NCI-H2196 treated with DMSO at 0.1 percent for 48 hours (cell line): ENCODE data around the gene HES5.

Experiments used
- DNase-seq: peaks from one replicate; lab custom pipeline; 2025; ENCODE audit not compliant: unreplicated experiment; lab: John Stamatoyannopoulos, UW

The HES5 gene

DNA sequence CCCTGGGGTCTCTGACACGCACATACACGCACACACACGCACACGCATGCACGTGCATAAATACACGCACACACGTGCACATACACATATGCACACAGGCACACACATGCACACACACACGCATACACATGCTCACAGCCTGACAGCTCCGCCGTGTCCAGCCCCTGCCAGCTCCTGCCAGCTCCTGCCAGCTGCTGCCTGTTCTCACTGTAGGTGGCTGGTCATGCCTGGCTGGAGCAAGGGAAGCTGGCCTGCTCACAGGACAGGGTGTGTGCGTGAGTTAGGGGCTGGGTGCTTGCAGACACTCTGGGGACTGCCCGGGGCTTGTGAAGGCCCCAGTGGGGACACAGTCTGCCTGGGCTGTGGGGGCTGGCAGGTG is 49.1 kb downstream of the HES5 start:
- peak; percentile 11 for DNase-seq

DNA sequence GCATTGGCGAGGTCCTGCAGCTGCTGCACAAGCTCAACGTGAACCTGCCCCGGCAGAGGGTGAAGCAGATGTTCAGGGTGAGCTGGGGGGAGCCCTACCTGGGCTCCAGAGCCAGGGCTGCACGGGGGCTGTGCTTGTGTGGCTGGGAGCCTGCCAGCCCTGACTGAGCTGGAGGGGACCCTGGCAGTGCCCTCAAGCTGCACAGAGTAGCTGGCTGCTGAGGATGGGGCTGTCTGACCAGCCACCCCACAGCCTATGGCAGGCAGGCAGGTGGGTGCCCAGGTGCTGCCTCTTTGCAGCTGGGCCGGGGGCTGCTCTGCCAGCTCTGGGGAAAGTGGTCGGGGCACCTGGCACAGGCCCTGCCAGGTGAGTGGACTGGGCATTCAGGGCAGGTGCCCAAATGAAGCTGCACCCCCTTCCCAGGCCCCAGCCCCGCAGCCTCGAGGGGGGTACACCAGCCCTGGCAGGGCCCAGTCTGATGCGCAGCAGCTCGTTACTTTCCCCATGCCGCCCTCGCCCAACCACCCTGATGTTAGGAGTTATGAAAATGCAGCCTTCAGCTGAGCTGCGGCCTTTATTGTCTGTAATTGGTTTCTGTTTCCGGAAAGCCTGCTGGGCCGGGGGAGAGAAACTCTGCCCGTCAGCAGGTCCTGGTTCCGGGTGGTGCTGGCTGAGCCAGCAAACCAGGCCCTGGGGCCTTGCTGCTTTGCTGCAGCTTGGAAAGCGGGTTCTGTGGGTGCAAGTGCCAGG is 49.7 kb downstream of the HES5 start:
- DNase-seq = no peak

DNA sequence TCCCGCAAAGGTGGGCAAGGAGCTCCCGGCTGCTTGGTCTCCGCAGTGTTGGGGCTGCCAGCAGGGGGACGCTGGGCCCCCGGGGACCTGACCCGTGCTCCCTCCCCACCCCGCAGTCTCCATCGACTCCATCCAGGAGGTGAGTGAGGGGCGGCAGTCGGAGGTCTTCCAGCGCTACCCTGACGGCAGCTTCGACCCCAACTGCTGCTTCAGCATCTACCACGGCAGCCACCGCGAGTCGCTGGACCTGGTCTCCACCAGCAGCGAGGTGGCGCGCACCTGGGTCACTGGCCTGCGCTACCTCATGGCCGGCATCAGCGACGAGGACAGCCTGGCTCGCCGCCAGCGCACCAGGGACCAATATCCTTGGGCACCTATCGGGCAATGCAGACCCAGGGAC is 50.4 kb downstream of the HES5 start:
- no peak for DNase-seq

DNA sequence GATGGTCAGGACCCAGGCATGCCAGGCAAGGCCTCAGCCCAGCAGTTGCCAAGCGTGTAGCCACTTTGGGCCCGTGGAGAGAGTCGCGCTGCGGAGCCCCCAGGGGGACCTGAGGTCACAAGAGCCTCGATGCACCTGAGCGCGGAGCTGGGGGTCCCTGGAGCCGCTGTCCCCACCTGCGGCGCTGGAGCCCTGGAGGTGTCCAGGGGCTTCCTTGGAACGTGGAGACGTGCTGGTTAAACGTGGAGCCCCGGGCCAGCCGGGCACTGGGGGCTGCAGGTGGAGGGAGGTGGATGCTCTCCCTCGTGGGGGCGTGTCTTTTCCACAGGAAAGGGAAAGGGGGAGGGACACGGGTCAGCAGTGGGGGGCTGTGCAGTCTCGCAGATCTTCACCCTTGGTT is 50.9 kb downstream of the HES5 start:
- no peak for DNase-seq
